ENCODE measurements around the gene LILRA1.

The LILRA1 gene

GRCh38 chr19:54606891-54607784, 13.7 kb downstream of the LILRA1 start:
- DNase-seq (ENCODE audit: low read depth, low spot score): no peak
- TF ChIP-seq, protein P1, sequence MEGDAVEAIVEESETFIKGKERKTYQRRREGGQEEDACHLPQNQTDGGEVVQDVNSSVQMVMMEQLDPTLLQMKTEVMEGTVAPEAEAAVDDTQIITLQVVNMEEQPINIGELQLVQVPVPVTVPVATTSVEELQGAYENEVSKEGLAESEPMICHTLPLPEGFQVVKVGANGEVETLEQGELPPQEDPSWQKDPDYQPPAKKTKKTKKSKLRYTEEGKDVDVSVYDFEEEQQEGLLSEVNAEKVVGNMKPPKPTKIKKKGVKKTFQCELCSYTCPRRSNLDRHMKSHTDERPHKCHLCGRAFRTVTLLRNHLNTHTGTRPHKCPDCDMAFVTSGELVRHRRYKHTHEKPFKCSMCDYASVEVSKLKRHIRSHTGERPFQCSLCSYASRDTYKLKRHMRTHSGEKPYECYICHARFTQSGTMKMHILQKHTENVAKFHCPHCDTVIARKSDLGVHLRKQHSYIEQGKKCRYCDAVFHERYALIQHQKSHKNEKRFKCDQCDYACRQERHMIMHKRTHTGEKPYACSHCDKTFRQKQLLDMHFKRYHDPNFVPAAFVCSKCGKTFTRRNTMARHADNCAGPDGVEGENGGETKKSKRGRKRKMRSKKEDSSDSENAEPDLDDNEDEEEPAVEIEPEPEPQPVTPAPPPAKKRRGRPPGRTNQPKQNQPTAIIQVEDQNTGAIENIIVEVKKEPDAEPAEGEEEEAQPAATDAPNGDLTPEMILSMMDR (IDR thresholded peaks at IDR 0.05; ENCODE audit: low read depth, low read length): no peak
- no peak overlapping the region for H3K4me3 ChIP-seq (ENCODE audit: low read depth, low read length)
- in situ Hi-C loops (cut with HindIII; ENCODE audit: low sequenced_read_pairs): no loop called here

GRCh38 chr19:54607785-54608150, 14.3 kb downstream of the LILRA1 start:
- TF ChIP-seq, protein P1 (IDR thresholded peaks at IDR 0.05; ENCODE audit: low read depth, low read length): no peak
- in situ Hi-C loops (cut with HindIII; ENCODE audit: low sequenced_read_pairs): no loop called here
- H3K4me3 ChIP-seq (ENCODE audit: low read depth, low read length): no peak overlapping the region
- no peak for DNase-seq (ENCODE audit: low read depth, low spot score)

- no peak for DNase-seq (ENCODE audit: low read depth, low spot score)
- in situ Hi-C loops (cut with HindIII; ENCODE audit: low sequenced_read_pairs): no loop called here
- no peak overlapping the region for H3K4me3 ChIP-seq (ENCODE audit: low read depth, low read length)
- TF ChIP-seq, protein P1 (IDR thresholded peaks at IDR 0.05; ENCODE audit: low read depth, low read length): no peak
These were observed 14.8 kb downstream of the LILRA1 start for GRCh38 chr19:54608205-54608604.

- no peak overlapping the region for H3K4me3 ChIP-seq (ENCODE audit: low read depth, low read length)
- in situ Hi-C loops (cut with HindIII; ENCODE audit: low sequenced_read_pairs): no loop called here
- TF ChIP-seq, protein P1 (IDR thresholded peaks at IDR 0.05; ENCODE audit: low read depth, low read length): no peak
- DNase-seq (ENCODE audit: low read depth, low spot score): no peak
These were observed 15.4 kb downstream of the LILRA1 start for GRCh38 chr19:54608792-54609191.

GRCh38 chr19:54609356-54609791, 15.9 kb downstream of the LILRA1 start:
- in situ Hi-C loops (cut with HindIII; ENCODE audit: low sequenced_read_pairs): no loop called here
- TF ChIP-seq, protein P1 (IDR thresholded peaks at IDR 0.05; ENCODE audit: low read depth, low read length): no peak
- DNase-seq (ENCODE audit: low read depth, low spot score): no peak
- no peak overlapping the region for H3K4me3 ChIP-seq (ENCODE audit: low read depth, low read length)

DNA sequence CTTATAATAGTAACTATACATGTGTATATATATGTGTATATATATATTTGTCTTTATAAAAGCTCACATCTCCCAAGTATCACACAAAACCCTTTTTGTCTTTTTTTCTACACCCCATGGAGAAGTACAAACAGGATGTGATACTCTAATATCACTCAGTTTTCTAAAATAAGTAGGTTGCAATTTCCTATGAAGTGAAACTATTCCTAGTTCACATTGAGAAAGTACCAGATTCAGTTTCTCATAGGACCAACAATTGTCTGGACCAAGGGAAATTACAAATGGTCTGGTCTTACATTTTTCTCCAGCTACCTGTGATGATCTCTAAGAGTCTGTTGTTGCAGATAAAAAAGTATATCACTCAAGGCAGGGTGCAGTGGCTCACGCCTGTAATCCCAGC, 19.0 kb downstream of the LILRA1 start:
- in situ Hi-C loops (cut with HindIII; ENCODE audit: low sequenced_read_pairs): no loop called here
- TF ChIP-seq, protein P1 (IDR thresholded peaks at IDR 0.05; ENCODE audit: low read depth, low read length): no peak
- DNase-seq (ENCODE audit: low read depth, low spot score): no peak
- H3K4me3 ChIP-seq (ENCODE audit: low read depth, low read length): no peak overlapping the region
